Measurements from ENCODE around the gene NAB2. TPM values are rescaled to one million over a fixed set of nuclear protein-coding genes. Genes with fewer than 3 reads are reported as not detected.

The NAB2 gene
- polyA plus RNA-seq, 1 donor from 2014 or later = 0.81 TPM

- H3K36me3 Mint-ChIP-seq = no peaks in the 10 kb centered on the region
- H3K27ac Mint-ChIP-seq = no peak overlapping the region
- no peaks in the 10 kb centered on the region for H3K9me3 Mint-ChIP-seq
- no peak overlapping the region for H3K4me3 Mint-ChIP-seq
- no peaks in the 10 kb centered on the region for H3K4me1 Mint-ChIP-seq
- H3K27me3 Mint-ChIP-seq = no peaks in the 10 kb centered on the region
Observed at GRCh38 chr12:57139796-57140649, 51.1 kb downstream of the NAB2 start.

DNA sequence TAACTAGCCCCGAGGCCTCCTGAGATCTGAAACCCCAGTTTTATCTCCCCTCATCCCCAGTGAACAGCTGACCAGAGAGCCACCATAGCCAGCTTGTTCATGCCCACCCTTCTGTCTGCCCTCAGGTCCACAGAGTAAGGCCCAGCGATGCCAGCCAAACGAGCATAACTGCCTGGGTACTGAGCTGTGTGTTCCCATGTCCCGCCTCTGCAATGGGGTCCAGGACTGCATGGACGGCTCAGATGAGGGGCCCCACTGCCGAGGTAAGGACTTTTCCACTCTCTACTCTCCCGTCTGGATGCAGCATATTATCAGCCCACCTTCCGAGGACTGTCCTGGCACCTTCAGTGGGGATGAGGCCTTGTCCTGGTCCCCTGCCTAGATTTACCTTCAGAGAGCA is 52.3 kb downstream of the NAB2 start:
- no peaks in the 10 kb centered on the region for H3K27me3 Mint-ChIP-seq
- H3K27ac Mint-ChIP-seq = no peak overlapping the region
- no peaks in the 10 kb centered on the region for H3K4me1 Mint-ChIP-seq
- H3K36me3 Mint-ChIP-seq = no peaks in the 10 kb centered on the region
- no peak overlapping the region for H3K4me3 Mint-ChIP-seq
- H3K9me3 Mint-ChIP-seq = no peaks in the 10 kb centered on the region

DNA sequence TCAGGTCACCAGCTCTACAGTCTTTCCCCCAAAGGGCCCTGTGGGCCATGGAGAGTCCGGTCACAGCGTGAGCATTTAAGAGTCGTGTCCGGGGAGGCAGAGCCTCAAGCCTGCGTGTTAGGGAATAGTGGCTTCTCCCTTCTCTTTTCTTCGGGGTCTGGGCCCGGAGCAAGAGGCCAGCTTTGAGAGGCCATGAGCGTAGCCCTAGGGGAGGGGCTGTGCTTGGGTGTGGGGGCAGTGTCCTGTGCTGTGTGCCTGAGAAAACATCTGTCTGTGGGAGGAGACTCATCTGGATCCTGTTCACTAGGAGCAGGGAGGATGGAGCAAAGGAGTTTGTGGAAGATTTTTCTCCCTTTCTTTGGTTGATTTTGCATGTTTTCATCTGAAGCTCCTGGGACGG is 53.2 kb downstream of the NAB2 start:
- H3K4me3 Mint-ChIP-seq = no peak overlapping the region
- no peaks in the 10 kb centered on the region for H3K36me3 Mint-ChIP-seq
- H3K27me3 Mint-ChIP-seq = no peaks in the 10 kb centered on the region
- H3K27ac Mint-ChIP-seq = no peak overlapping the region
- no peaks in the 10 kb centered on the region for H3K4me1 Mint-ChIP-seq
- no peaks in the 10 kb centered on the region for H3K9me3 Mint-ChIP-seq

DNA sequence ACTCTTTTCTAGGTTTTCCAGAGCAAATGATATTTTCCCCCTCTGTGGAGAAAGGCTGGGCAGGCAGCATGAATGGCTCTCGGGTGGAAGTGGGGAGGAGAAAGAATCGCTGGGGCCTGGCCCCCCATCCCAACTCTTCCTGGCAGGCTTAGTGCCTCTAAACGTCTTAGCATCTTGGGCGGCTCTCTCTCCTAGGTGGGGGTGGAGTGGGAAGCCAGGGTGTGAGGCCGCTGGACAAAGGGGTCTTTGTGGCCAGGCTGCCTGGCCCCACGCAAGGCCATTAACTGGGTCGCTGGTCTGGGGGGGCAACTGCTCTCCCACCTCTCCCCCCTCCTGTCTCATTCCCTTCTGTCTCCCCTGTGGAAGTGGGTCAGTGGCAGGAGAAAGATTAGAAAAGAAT is 53.8 kb downstream of the NAB2 start:
- Mint-ChIP-seq H3K4me1 (no peaks in the 10 kb centered on the region), H3K27ac (no peak overlapping the region), H3K9me3 (no peaks in the 10 kb centered on the region), H3K27me3 (no peaks in the 10 kb centered on the region), H3K4me3 (no peak overlapping the region), H3K36me3 (no peaks in the 10 kb centered on the region)

GRCh38 chr12:57143454-57143853 is 54.5 kb downstream of the NAB2 start:
- Mint-ChIP-seq H3K27me3 (no peaks in the 10 kb centered on the region), H3K4me1 (no peaks in the 10 kb centered on the region), H3K4me3 (no peak overlapping the region), H3K9me3 (no peaks in the 10 kb centered on the region), H3K36me3 (no peaks in the 10 kb centered on the region), H3K27ac (no peak overlapping the region)

Other genes with a start within 250 kb of the NAB2 start
- gene SDR9C7, start 154.7 kb upstream of the NAB2 start, polyA plus RNA-seq = not detected
- gene RDH16, start 131.5 kb upstream of the NAB2 start, polyA plus RNA-seq = 0.09 TPM
- 3.2 TPM for gene ZBTB39, start 82.6 kb upstream of the NAB2 start, polyA plus RNA-seq
- not detected for gene TAC3, start 72.6 kb upstream of the NAB2 start, polyA plus RNA-seq
- not detected for gene MYO1A, start 39.0 kb upstream of the NAB2 start, polyA plus RNA-seq
- gene NEMP1, start 10.3 kb upstream of the NAB2 start, polyA plus RNA-seq = 4.3 TPM
- gene STAT6, start 22.2 kb downstream of the NAB2 start, polyA plus RNA-seq = 130 TPM
- 0.19 TPM for gene LRP1, start 39.4 kb downstream of the NAB2 start, polyA plus RNA-seq
- gene LRP1-AS, start 58.5 kb downstream of the NAB2 start, polyA plus RNA-seq = not detected
- 8.3 TPM for gene NXPH4, start 127.7 kb downstream of the NAB2 start, polyA plus RNA-seq
- 176 TPM for gene SHMT2, start 140.6 kb downstream of the NAB2 start, polyA plus RNA-seq
- gene STAC3, start 162.1 kb downstream of the NAB2 start, polyA plus RNA-seq = 2.4 TPM